ENCODE data around the gene CHST1. TPM values are rescaled to one million over a fixed set of nuclear protein-coding genes. Genes with fewer than 3 reads are reported as not detected.
A peak's percentile ranks its signal among the peaks of the same experiment; 100 is the strongest.

CHST1 gene
- total RNA-seq, 3 donors from 2014 or later (not counting 1 experiment from before 2014, with no cell fraction given): not detected

DNA sequence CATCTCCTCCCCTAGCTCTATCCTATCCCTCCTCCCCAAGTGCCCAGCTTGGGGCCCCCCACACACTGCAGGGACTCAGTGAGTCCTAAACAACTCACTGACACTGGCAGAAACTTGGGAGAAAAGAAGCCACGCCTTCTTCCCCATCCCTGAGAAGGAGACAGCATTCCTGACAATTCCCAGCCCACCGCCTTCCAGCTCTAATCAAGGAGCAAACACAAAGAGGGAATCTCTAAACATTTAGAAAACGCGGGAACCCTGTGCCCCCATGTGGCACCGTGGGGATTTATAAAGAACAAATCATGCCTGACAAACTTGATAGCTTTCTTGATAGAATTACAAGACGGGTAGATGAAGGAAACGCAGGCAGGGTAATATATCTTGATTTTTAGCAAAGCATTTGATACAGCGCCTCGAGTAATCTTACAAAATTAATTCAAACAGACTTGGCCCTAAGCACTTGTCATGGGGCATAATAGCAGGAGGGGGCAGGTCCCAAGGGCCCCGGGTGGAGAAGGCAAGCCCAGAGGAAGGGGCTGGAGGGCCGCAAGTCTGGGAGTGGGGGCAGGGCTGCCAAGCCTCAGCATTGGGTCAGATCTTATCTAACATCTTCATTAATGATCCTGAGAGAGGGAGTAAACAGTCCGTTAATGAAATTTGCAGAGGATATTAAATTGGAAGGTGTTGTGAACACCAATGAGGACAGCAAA lies 4.5 kb downstream of the CHST1 start:
- no peaks in the 10 kb centered on the region for H3K36me3 ChIP-seq (ENCODE audit: control insufficient read depth, insufficient read depth, low read length)
- no peaks in the 10 kb centered on the region for H3K36me3 Mint-ChIP-seq
- no peaks in the 10 kb centered on the region for H3K9me3 ChIP-seq (ENCODE audit: control insufficient read depth, insufficient read depth, low read length)
- DNase-seq (no peak), ATAC-seq (no peak)
- 47% methylated on average over 12 of the region's 12 CpGs for WGBS (ENCODE audit: insufficient coverage)
- H3K9me3 Mint-ChIP-seq: no peaks in the 10 kb centered on the region
- H3K27me3 Mint-ChIP-seq (ENCODE audit: low read depth in 2 of 2): peaks cover 40 to 45% of the 10 kb centered on the region in 2 donors
- intact Hi-C loops (cut with micrococcal nuclease): no loop called here
- peak overlapping the region; percentile 53 for H3K4me3 Mint-ChIP-seq
- H3K4me1 Mint-ChIP-seq: peaks cover 0 to 2% of the 10 kb centered on the region in 2 donors
- H3K4me1 ChIP-seq (ENCODE audit: control insufficient read depth, insufficient read depth, low read length): peaks cover 16% of the 10 kb centered on the region
- H3K27ac Mint-ChIP-seq: no peak overlapping the region
- H3K27ac ChIP-seq (ENCODE audit: low read length): no peak overlapping the region
- H3K27me3 ChIP-seq (ENCODE audit: control insufficient read depth, insufficient read depth, low read length): peaks cover 26% of the 10 kb centered on the region
- no peak overlapping the region for H3K4me3 ChIP-seq (ENCODE audit: low read length)
- no peak for TF ChIP-seq CTCF (IDR thresholded peaks at IDR 0.05)

- no peaks in the 10 kb centered on the region for H3K9me3 ChIP-seq (ENCODE audit: control insufficient read depth, insufficient read depth, low read length)
- Mint-ChIP-seq H3K27me3 (ENCODE audit: low read depth in 2 of 2) (peaks cover 41 to 45% of the 10 kb centered on the region in 2 donors), H3K27ac (no peak overlapping the region), H3K9me3 (no peaks in the 10 kb centered on the region), H3K4me1 (peaks cover 0 to 6% of the 10 kb centered on the region in 2 donors), H3K4me3 (no peak overlapping the region), H3K36me3 (no peaks in the 10 kb centered on the region)
- WGBS (ENCODE audit: insufficient coverage): 73% methylated on average over 4 of the region's 4 CpGs
- no peaks in the 10 kb centered on the region for H3K36me3 ChIP-seq (ENCODE audit: control insufficient read depth, insufficient read depth, low read length)
- peaks cover 26% of the 10 kb centered on the region for H3K27me3 ChIP-seq (ENCODE audit: control insufficient read depth, insufficient read depth, low read length)
- no peak for TF ChIP-seq CTCF (IDR thresholded peaks at IDR 0.05)
- no peak overlapping the region for H3K4me3 ChIP-seq (ENCODE audit: low read length)
- H3K27ac ChIP-seq (ENCODE audit: low read length): no peak overlapping the region
- DNase-seq (no peak), ATAC-seq (no peak)
- intact Hi-C loops (cut with micrococcal nuclease): loop anchor here (10.0 kb wide), 1 partner anchor 285 kb away; no protein-coding TSS in a partner anchor
- peaks cover 22% of the 10 kb centered on the region for H3K4me1 ChIP-seq (ENCODE audit: control insufficient read depth, insufficient read depth, low read length)
These were observed 5.6 kb downstream of the CHST1 start for GRCh38 chr11:45659818-45660160.

GRCh38 chr11:45659031-45659817 lies 6.2 kb downstream of the CHST1 start:
- Mint-ChIP-seq H3K9me3 (no peaks in the 10 kb centered on the region), H3K27me3 (ENCODE audit: low read depth in 2 of 2) (peaks cover 41 to 45% of the 10 kb centered on the region in 2 donors), H3K4me3 (no peak overlapping the region), H3K4me1 (peaks cover 0 to 6% of the 10 kb centered on the region in 2 donors), H3K27ac (no peak overlapping the region), H3K36me3 (no peaks in the 10 kb centered on the region)
- no peak for DNase-seq
- no peak for TF ChIP-seq CTCF (IDR thresholded peaks at IDR 0.05)
- Histone ChIP-seq H3K27me3 (ENCODE audit: control insufficient read depth, insufficient read depth, low read length) (peaks cover 24% of the 10 kb centered on the region), H3K36me3 (ENCODE audit: control insufficient read depth, insufficient read depth, low read length) (no peaks in the 10 kb centered on the region), H3K9me3 (ENCODE audit: control insufficient read depth, insufficient read depth, low read length) (no peaks in the 10 kb centered on the region), H3K4me3 (ENCODE audit: low read length) (no peak overlapping the region), H3K4me1 (ENCODE audit: control insufficient read depth, insufficient read depth, low read length) (peaks cover 18% of the 10 kb centered on the region), H3K27ac (ENCODE audit: low read length) (no peak overlapping the region)
- no peak for ATAC-seq
- WGBS (ENCODE audit: insufficient coverage): 68% methylated on average over 15 of the region's 15 CpGs
- intact Hi-C loops (cut with micrococcal nuclease): loop anchor here (10.0 kb wide), 1 partner anchor 284 kb away; no protein-coding TSS in a partner anchor
